Measurements from ENCODE around the gene TRIM28.

Gene TRIM28

GRCh38 chr19:58549664-58550361 lies 5.9 kb downstream of the TRIM28 start:
- DNase-seq (ENCODE audit: low spot score), result no peak

- DNase-seq (ENCODE audit: low spot score), result no peak
These were observed 6.7 kb downstream of the TRIM28 start for GRCh38 chr19:58550362-58551122.

- no peak for DNase-seq (ENCODE audit: low spot score)
These were observed 7.2 kb downstream of the TRIM28 start for GRCh38 chr19:58551123-58551497.

GRCh38 chr19:58551577-58552471 lies 8.0 kb downstream of the TRIM28 start:
- no peak for DNase-seq (ENCODE audit: low spot score)

GRCh38 chr19:58552655-58553054 lies 8.8 kb downstream of the TRIM28 start:
- no peak for DNase-seq (ENCODE audit: low spot score)

GRCh38 chr19:58553799-58554493 lies 10.1 kb downstream of the TRIM28 start:
- DNase-seq (ENCODE audit: low spot score), result no peak

- DNase-seq (ENCODE audit: low spot score), result peak; percentile 95
These were observed 10.9 kb downstream of the TRIM28 start, which contains the start of gene CHMP2A for GRCh38 chr19:58554494-58555368. Gene CHMP2A, minus strand, starts transcription at chr19:58555105. Its CDS starts 893 bp downstream, at chr19:58554212.

GRCh38 chr19:58555369-58555885 lies 11.6 kb downstream of the TRIM28 start:
- DNase-seq (ENCODE audit: low spot score), result no peak

GRCh38 chr19:58555920-58556621 lies 12.2 kb downstream of the TRIM28 start:
- no peak for DNase-seq (ENCODE audit: low spot score)

- DNase-seq (ENCODE audit: low spot score), result no peak
These were observed 12.9 kb downstream of the TRIM28 start for GRCh38 chr19:58556622-58557220.

GRCh38 chr19:58557221-58558065 lies 13.6 kb downstream of the TRIM28 start:
- DNase-seq (ENCODE audit: low spot score), result no peak

GRCh38 chr19:58558066-58558622 lies 14.3 kb downstream of the TRIM28 start, which contains the start of gene UBE2M:
Gene UBE2M, minus strand, starts transcription at chr19:58558611. Its CDS starts 230 bp downstream, at chr19:58558381.
- DNase-seq (ENCODE audit: low spot score), result no peak

- DNase-seq (ENCODE audit: low spot score), result peak; percentile 94
These were observed 14.9 kb downstream of the TRIM28 start for GRCh38 chr19:58558623-58559274.

- DNase-seq (ENCODE audit: low spot score), result peak; percentile 77
These were observed 15.6 kb downstream of the TRIM28 start for GRCh38 chr19:58559275-58560006.

GRCh38 chr19:58560007-58560887 lies 16.4 kb downstream of the TRIM28 start:
- no peak for DNase-seq (ENCODE audit: low spot score)

GRCh38 chr19:58560921-58561320 lies 17.1 kb downstream of the TRIM28 start:
- no peak for DNase-seq (ENCODE audit: low spot score)
